ENCODE results near the gene SIGMAR1. TPM values are rescaled to one million over a fixed set of nuclear protein-coding genes. Genes with fewer than 3 reads are reported as not detected.

SIGMAR1 gene
- total and polyA plus RNA-seq, 2 of the 8 experiments (the other 6 are each of a cell fraction or from before 2014, with no cell fraction given): 84.2 to 134 TPM

DNA sequence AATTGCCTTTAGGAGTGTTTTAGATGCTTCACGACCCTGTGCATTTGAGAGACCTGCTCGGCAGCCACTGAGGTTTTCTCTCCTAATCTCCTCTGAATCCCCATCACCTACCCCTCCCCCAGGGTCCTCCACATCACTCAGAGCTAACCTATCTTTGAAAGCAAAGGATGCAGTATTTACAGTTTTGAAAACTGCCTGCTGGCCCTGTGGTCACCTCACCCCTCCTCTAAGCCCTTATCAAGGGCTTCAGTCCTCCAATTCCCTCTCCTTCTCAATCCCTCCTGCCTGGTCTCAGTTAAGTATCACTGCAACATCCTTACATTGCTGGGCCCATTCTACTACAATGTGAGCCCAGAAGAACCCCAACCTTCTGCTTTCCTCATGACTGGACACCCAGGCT is 30.3 kb downstream of the SIGMAR1 start:
- no peaks in the 10 kb centered on the region for H3K79me2 ChIP-seq (ENCODE audit: control insufficient read depth in 1 of 2, insufficient read depth in 2 of 2, low read length in 2 of 2)
- TF ChIP-seq USF2 (IDR thresholded peaks at IDR 0.05; ENCODE audit: low read length): no peak
- no peak for TF ChIP-seq EZH2 (IDR thresholded peaks at IDR 0.05; ENCODE audit: low read depth, low read length, severe bottlenecking)
- TF ChIP-seq HDAC6 (IDR thresholded peaks at IDR 0.05; ENCODE audit: low read depth, low read length): no peak
- TF ChIP-seq NANOG (IDR thresholded peaks at IDR 0.05; ENCODE audit: insufficient read depth, low read depth, low read length, poor library complexity, severe bottlenecking): no peak
- no peak for TF ChIP-seq CEBPB (IDR thresholded peaks at IDR 0.05; ENCODE audit: low read depth, low read length)
- TF ChIP-seq POLR2AphosphoS5 (IDR thresholded peaks at IDR 0.05; ENCODE audit: low read depth, low read length): no peak
- TF ChIP-seq FOSL1 (IDR thresholded peaks at IDR 0.05; ENCODE audit: insufficient read depth, low read depth, low read length): no peak
- no peak for TF ChIP-seq YY1 (IDR thresholded peaks at IDR 0.05; ENCODE audit: low read depth, low read length)
- no peak for TF ChIP-seq JUN (IDR thresholded peaks at IDR 0.05; ENCODE audit: low read depth, low read length)
- no peak for TF ChIP-seq TAF7 (optimal IDR thresholded peaks at IDR 0.05; ENCODE audit: borderline replicate concordance, low read depth, low read length)
- TF ChIP-seq SRF (IDR thresholded peaks at IDR 0.05; ENCODE audit: low read depth, low read length): no peak
- H3K36me3 ChIP-seq (ENCODE audit: control insufficient read depth in 2 of 4, insufficient read depth in 4 of 4, low read length in 3 of 4): no peaks in the 10 kb centered on the region
- no peak overlapping the region for H4K8ac ChIP-seq (ENCODE audit: extremely low read depth, insufficient read depth, low read length)
- peaks cover 0 to 8% (median 5%) of the 10 kb centered on the region in 4 experiments; a peak in 6 of 7 replicates for H3K4me1 ChIP-seq (replicated peaks in 1 of 4; ENCODE audit: control insufficient read depth in 3 of 4, insufficient read depth in 4 of 4, low read length in 3 of 4)
- H2BK120ac ChIP-seq (replicated peaks; ENCODE audit: low read depth, low read length): no peak overlapping the region
- FAIRE-seq (no peak), DNase-seq (ENCODE audit: low read depth in 1 of 2, low spot score in 2 of 2) (no peak)
- H3K9me3 ChIP-seq (ENCODE audit: insufficient read depth in 2 of 2, low read depth in 1 of 2, low read length in 1 of 2): no peaks in the 10 kb centered on the region
- H2BK20ac ChIP-seq (ENCODE audit: low read length): no peak overlapping the region
- ChIA-PET POLR2A (ENCODE audit: partially characterized antibody) (no interaction called here), CTCF (ENCODE audit: partially characterized antibody) (interaction anchor here (0.6 to 16.9 kb wide), 10 partner anchors 10 to 113 kb away, joined by 3 to 401 read pairs (median 69); partner anchors contain the start of genes ARID3C and SIGMAR1)
- no peak overlapping the region for H2BK15ac ChIP-seq (ENCODE audit: low read length)
- peaks cover 0 to 3% (median 0%) of the 10 kb centered on the region in 4 experiments; a peak in 1 of 7 replicates for H3K27me3 ChIP-seq (replicated peaks in 1 of 4; ENCODE audit: control insufficient read depth in 3 of 4, extremely low read depth in 1 of 4, insufficient read depth in 3 of 4, low read length in 3 of 4)
- no peak overlapping the region for H3K4me2 ChIP-seq (ENCODE audit: insufficient read depth in 1 of 2, low read depth in 2 of 2, low read length in 2 of 2)
- no peak overlapping the region for H3K23ac ChIP-seq (ENCODE audit: insufficient read length)
- H2BK5ac ChIP-seq (ENCODE audit: low read depth, low read length): no peak overlapping the region; the same call in 1 of the 2 replicates
- H3K79me1 ChIP-seq (ENCODE audit: low read depth, low read length): no peaks in the 10 kb centered on the region
- WGBS, 2 experiments (ENCODE audit: extremely low coverage in 1 of 2, insufficient coverage in 1 of 2, insufficient read length in 1 of 2, insufficient replicate concordance in 2 of 2, low coverage in 1 of 2, low lambda C conversion rate in 2 of 2, missing lambda C conversion rate in 1 of 2): 72% methylated on average over 2 of the region's 2 CpGs; no CpG with 5 or more reads in 1 of the 2 experiments
- H3K4ac ChIP-seq (replicated peaks; ENCODE audit: insufficient read length, low read depth, low read length): no peak overlapping the region
- no peak overlapping the region for H3K4me3 ChIP-seq (ENCODE audit: extremely low read depth in 1 of 4, insufficient read depth in 2 of 4, low read depth in 3 of 4, low read length in 4 of 4)
- no peak overlapping the region for H2BK12ac ChIP-seq (ENCODE audit: low read depth, low read length)
- no peak overlapping the region for H4K5ac ChIP-seq (ENCODE audit: insufficient read length, low read depth, low read length)
- H2AFZ ChIP-seq (ENCODE audit: low read length): no peak overlapping the region
- no peaks in the 10 kb centered on the region for H4K20me1 ChIP-seq (replicated peaks in 1 of 2; ENCODE audit: control insufficient read depth in 1 of 2, insufficient read depth in 2 of 2, low read length in 2 of 2)
- H2AK5ac ChIP-seq (ENCODE audit: low read depth, low read length): no peak overlapping the region
- H3K56ac ChIP-seq (replicated peaks; ENCODE audit: insufficient read length, low read depth, low read length): no peak overlapping the region
- no peak overlapping the region; a peak in 1 of 7 replicates for H3K9ac ChIP-seq (replicated peaks in 1 of 4; ENCODE audit: extremely low read depth in 1 of 4, low read depth in 3 of 4, low read length in 3 of 4)
- H3K27ac ChIP-seq (ENCODE audit: low read depth, low read length): no peak overlapping the region
- no peak overlapping the region for H3K18ac ChIP-seq (ENCODE audit: extremely low read depth, low read length)
- peaks cover 7% of the 10 kb centered on the region; the same call in 1 of the 2 replicates for H3K23me2 ChIP-seq (ENCODE audit: low read depth, low read length)
- no peak overlapping the region for H4K91ac ChIP-seq (replicated peaks; ENCODE audit: insufficient read length, low read length)
- no peak overlapping the region for H3K14ac ChIP-seq (ENCODE audit: insufficient read length)
